HG03354 (cell line): Measurements from ENCODE around the gene ZFAND6.
"Not testable (repeated sequence)": the region's sequence is repeated elsewhere in the genome, so short reads cannot be mapped to it uniquely, and the experiment has no call there.

Experiments
- ATAC-seq: cut with Tn5 transposase; IDR thresholded peaks from one replicate; pipeline ENCODE4 v1.9.1; 2021; ENCODE audit warnings: mild to moderate bottlenecking; ENCODE audit not compliant: unreplicated experiment, poor library complexity, severe bottlenecking

ZFAND6 gene

DNA sequence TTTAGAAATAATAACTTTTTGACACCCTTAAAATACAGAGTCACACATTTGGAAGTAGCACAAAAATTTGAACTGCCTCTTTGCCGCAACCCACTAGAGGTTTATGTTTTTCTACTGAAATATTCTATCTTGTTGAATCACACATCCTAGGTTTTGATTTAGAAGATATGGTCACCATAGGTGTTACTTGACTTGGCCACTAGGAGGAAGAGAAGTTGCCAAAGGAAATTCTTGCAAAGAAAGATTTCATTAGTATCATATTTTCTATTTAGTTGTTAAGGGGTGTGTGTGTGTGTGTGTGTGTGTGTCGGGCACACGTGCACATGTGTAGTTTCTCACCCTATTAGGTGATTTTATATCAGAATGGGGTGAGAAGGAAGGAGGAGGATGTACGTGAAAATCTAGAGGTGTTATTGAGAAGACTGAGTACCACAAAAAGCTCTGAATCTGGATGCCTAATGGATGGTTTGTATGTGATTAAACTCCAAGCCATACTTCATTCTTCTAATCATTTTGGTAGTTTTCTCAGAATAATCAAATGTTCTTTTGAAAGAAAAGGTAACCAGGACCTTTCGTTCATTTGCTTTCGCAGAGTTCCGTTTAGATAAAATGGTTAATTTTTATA is 31.5 kb downstream of the ZFAND6 start:
- no peak for ATAC-seq

GRCh38 chr15:80093854-80094418 is 34.5 kb downstream of the ZFAND6 start:
- ATAC-seq = no peak

DNA sequence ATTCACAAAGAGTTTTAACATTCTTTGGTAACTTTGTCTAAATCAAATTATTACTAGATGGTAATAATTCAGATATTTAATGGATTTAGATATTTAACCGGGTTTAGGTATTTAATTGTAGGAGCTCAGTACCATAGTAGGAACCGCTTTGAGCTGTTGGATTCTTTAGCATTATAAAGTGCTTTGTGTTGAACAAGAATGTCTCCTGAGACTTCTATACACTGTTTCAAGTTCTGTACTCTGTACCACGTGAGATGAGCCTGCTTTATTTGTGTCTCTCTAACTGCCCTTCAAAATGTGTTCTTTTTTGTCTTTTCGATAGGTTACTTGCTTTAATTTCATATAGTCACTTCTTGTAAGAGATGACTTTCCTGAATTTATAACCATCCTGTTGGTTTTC is 36.0 kb downstream of the ZFAND6 start:
- ATAC-seq = no peak

- ATAC-seq = no peak
Observed at GRCh38 chr15:80095969-80096368, 36.5 kb downstream of the ZFAND6 start.

DNA sequence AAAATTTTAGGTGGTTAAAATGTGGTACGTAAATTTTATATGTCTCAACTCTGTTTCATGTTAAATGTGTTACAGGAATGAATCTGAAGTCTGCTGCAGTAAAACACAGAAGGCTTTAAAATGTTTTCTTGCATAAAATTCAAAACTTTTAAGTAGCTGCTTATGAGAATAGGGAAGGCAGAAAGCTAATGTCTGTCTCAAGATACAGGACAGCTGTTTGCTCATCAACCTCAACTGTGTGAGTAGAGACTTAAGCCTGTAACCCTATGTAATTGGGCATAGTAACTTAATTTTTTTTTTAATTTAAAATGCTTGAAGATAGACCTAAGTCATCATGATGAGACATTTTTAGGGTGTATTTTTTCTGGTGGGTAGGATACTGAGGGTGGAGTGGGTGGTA is 38.9 kb downstream of the ZFAND6 start:
- ATAC-seq = no peak

DNA sequence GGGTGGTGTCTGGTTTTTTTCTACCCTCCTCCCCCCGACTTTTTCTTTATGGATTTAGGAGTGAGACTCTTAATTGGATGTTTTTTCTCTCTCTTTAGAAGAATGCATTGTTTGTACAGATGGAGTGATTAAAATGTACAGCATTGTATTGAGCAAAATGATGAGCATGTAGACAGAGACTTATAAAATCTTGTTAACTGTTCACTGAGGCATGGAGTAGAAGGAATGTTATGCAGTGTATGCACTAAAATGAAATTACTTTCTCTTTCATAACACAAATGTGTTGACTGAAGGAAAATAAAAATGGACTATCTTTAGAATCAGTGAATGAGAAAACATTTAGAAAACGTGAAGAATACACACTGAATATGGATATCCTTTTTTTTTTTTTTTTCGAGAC is 39.8 kb downstream of the ZFAND6 start:
- ATAC-seq = peak; percentile 62

GRCh38 chr15:80099662-80100061 is 40.2 kb downstream of the ZFAND6 start:
- ATAC-seq = peak; percentile 78

- no peak for ATAC-seq
Observed at GRCh38 chr15:80100247-80100646, 40.8 kb downstream of the ZFAND6 start.

DNA sequence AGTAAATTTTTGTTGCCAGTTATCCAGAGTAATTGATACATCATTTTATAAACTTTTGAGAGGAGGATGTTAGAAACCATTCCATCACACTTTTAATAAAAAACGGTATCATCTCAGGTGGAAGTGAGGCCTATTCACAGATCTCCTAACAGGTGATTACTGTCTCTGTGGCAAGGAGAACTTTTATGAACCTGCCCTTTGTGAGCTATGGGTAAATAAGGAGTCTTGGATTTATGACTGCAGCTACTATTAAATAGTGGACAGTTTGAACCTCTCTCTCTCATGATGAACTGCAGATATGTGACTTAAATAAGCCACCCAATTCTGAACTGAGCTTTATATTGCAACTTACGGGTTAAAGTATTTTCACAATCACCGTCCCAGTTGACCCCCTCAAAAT is 45.7 kb downstream of the ZFAND6 start:
- ATAC-seq = no peak

DNA sequence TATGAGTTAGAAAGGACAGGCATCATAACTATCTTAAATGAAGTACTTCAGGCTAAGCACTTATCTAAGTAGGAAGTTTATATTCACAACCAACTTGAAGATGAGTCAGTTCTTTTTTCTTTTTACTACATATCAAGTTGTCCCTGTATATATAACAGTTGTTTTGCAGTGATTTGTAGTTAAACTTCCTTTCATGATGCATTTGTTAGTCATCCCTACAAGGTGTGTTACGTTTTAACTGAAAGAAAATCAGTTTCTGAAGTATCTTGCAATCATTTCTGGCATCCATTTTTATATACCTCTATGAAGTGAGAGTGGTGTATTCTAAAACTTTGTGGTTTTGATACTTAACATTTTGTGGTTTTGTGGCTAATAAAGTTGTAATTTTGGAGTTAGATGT is 46.1 kb downstream of the ZFAND6 start:
- no peak for ATAC-seq

GRCh38 chr15:80106051-80106450 is 46.6 kb downstream of the ZFAND6 start:
- no peak for ATAC-seq

GRCh38 chr15:80107204-80107603 is 47.7 kb downstream of the ZFAND6 start:
- no peak for ATAC-seq

DNA sequence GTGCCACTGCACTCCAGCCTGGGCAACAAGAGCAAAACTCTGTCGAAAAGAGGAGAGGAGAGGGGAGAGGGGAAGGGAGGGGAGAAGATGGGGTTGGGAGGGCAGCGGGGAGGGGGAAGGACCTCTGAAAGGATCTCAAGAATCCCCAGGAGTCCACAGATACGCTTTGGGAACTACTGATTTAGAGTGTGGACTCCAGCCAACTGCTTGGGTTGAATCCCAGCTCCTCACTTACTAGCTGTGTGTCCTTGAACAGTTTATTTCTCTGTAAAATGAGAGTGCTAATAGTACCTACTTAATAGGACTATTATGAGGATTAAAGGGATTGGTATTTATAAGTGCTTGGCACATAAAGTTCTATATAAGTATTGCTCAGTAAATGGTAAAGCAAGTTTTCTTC is 48.3 kb downstream of the ZFAND6 start:
- no peak for ATAC-seq

GRCh38 chr15:80109388-80109787 is 49.9 kb downstream of the ZFAND6 start:
- ATAC-seq = no peak

GRCh38 chr15:80110920-80111319 is 51.4 kb downstream of the ZFAND6 start:
- no peak for ATAC-seq

GRCh38 chr15:80114114-80114513 is 54.6 kb downstream of the ZFAND6 start:
- ATAC-seq = no peak

- ATAC-seq = no peak
Observed at GRCh38 chr15:80115021-80115420, 55.5 kb downstream of the ZFAND6 start.

- no peak for ATAC-seq
Observed at GRCh38 chr15:80118956-80119355, 59.5 kb downstream of the ZFAND6 start.

DNA sequence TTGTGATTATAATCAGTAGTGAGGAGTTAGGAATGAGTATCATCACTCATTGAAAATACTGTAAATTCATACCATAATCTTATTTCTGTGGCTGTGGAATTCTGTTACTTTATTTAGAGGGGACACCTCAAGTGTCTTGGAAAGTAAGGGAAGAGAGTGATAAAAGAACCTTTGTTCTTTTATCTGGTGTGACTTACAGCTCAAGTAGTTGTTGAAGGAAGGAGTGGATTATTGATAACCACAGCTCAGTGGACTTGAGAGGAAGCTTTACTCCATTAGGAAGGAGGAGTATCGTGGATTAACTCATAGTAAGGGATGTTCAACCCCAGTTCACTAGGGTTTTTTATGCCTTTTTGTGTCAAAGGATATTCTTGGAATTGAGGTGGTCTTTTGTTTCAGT is 61.2 kb downstream of the ZFAND6 start:
- no peak for ATAC-seq

GRCh38 chr15:80121546-80121945 is 62.1 kb downstream of the ZFAND6 start:
- no peak for ATAC-seq

GRCh38 chr15:80123034-80123433 is 63.6 kb downstream of the ZFAND6 start:
- no peak for ATAC-seq

DNA sequence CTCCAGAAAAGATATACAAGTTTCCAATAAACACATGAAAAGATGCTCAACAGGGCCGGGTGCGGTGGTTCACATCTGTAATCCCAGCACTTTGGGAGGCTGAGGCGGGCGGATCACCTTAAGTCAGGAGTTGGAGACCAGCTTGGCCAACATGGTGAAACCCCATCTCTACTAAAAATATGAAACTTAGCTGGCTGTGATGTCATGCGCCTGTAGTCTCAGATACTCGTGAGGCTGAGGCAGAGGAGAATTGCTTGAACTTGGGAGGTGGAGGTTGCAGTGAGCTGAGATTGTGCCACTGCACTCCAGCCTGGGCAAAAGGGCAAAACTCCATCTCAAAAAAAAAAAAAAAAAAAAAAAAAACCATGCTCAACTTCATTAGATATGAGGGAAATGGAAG is 67.8 kb downstream of the ZFAND6 start:
- ATAC-seq = not testable (repeated sequence)
